CD4-positive, alpha-beta memory T cell (primary cell): ENCODE results near the gene THSD4. TPM values are rescaled to one million over a fixed set of nuclear protein-coding genes. Genes with fewer than 3 reads are reported as not detected.

ENCODE experiments used
- CTCF ChIA-PET: fragments of 350-600 bp; sonication (Branson Sonifier 250); formaldehyde crosslinking; loops from one replicate; lab custom pipeline; 2021; ENCODE audit warnings: inconsistent platforms; ENCODE audit not compliant: partially characterized antibody; lab: Charles Lee
- POLR2A ChIA-PET: fragments of 350-600 bp; sonication (Branson Sonifier 250); formaldehyde crosslinking; loops from one replicate; lab custom pipeline; 2021; ENCODE audit not compliant: partially characterized antibody; lab: Charles Lee
- DNase-seq, 5 donors: peaks; one replicate each; pipeline versions ENCODE4 v3.0.0 to v3.0.0-alpha.2; 2020 to 2022; ENCODE audit warnings: mixed read lengths in 1 of 5
- H3K27ac ChIP-seq: one replicate; pipeline ENCODE4 v1.7.0; 2013; ENCODE audit warnings: low read depth, low read length
- H3K27me3 ChIP-seq: 2 replicates; pipeline ENCODE4 v1.7.0; 2013; ENCODE audit warnings: mild to moderate bottlenecking, low read length, moderate library complexity; ENCODE audit not compliant: insufficient read depth
- H3K36me3 ChIP-seq: 2 replicates; pipeline ENCODE4 v1.7.0; 2013; ENCODE audit warnings: mild to moderate bottlenecking, low read length, moderate library complexity; ENCODE audit not compliant: insufficient read depth
- H3K4me1 ChIP-seq: 2 replicates; pipeline ENCODE4 v1.7.0; 2013; ENCODE audit warnings: mild to moderate bottlenecking, low read length, moderate library complexity; ENCODE audit not compliant: insufficient read depth
- H3K4me3 ChIP-seq, 2 donors: one replicate each; pipeline ENCODE4 v1.7.0; 2013; ENCODE audit warnings: low read length in 2 of 2, mild to moderate bottlenecking in 1 of 2
- H3K9me3 ChIP-seq, 2 donors: one replicate each; pipeline ENCODE4 v1.7.0; 2013; ENCODE audit warnings: low read length in 2 of 2, control low read depth in 1 of 2; ENCODE audit not compliant: control insufficient read depth in 1 of 2
- H3K27ac Mint-ChIP-seq, 7 donors: one replicate each; pipeline ENCODE4 v1.8.0; 2020 to 2021; ENCODE audit warnings: mixed read lengths in 7 of 7, mild to moderate bottlenecking in 6 of 7, inconsistent platforms in 3 of 7, moderate library complexity in 3 of 7
- H3K27me3 Mint-ChIP-seq, 2 donors: one replicate each; pipeline ENCODE4 v1.8.0; 2020 to 2021; ENCODE audit warnings: mixed read lengths in 2 of 2
- H3K36me3 Mint-ChIP-seq, 2 donors: one replicate each; pipeline ENCODE4 v1.8.0; 2020 to 2021; ENCODE audit warnings: mixed read lengths in 2 of 2, inconsistent platforms in 1 of 2, mild to moderate bottlenecking in 1 of 2
- H3K4me1 Mint-ChIP-seq, 4 donors: one replicate each; pipeline ENCODE4 v1.8.0; 2020 to 2021; ENCODE audit warnings: mixed read lengths in 4 of 4, mild to moderate bottlenecking in 1 of 4
- H3K4me3 Mint-ChIP-seq, 8 donors: one replicate each; pipeline ENCODE4 v1.8.0; 2020 to 2021; ENCODE audit warnings: mixed read lengths in 8 of 8, mild to moderate bottlenecking in 7 of 8, moderate library complexity in 6 of 8, inconsistent platforms in 3 of 8
- H3K9me3 Mint-ChIP-seq, 8 donors: one replicate each; pipeline ENCODE4 v1.8.0; 2020 to 2021; ENCODE audit warnings: mixed read lengths in 8 of 8, mild to moderate bottlenecking in 5 of 8, inconsistent platforms in 3 of 8, moderate library complexity in 1 of 8
- intact Hi-C: fragments of 100-400 bp; cut with micrococcal nuclease; formaldehyde crosslinking; loops from one replicate; pipeline ENCODE4 v1.15.1; 2023
- polyA plus RNA-seq, 2 donors: library from polyadenylated mRNA; unstranded; fragments of 300-500 nt; fragmentation: Illumina TruSeq; gene quantifications; one replicate each; pipeline ENCODE4 v1.2.3, GENCODE V29; 2021
- total RNA-seq, 2 experiments: library from RNA; stranded (reverse); gene quantifications; one replicate each; pipeline ENCODE4 v1.2.3, GENCODE V29; 2021

Gene THSD4
- total and polyA plus RNA-seq, 4 experiments from 2014 or later, result not detected

- DNase-seq, result no peak
- H3K27ac ChIP-seq, result no peak overlapping the region
- H3K36me3 Mint-ChIP-seq, result no peaks in the 10 kb centered on the region
- intact Hi-C loops, result no loop called here
- H3K4me1 ChIP-seq, result no peaks in the 10 kb centered on the region
- H3K4me3 ChIP-seq, result no peak overlapping the region
- peaks cover 0 to 3% (median 0%) of the 10 kb centered on the region in 8 donors for H3K9me3 Mint-ChIP-seq
- ChIA-PET CTCF (no interaction called here), POLR2A (no interaction called here)
- no peaks in the 10 kb centered on the region for H3K36me3 ChIP-seq
- no peak overlapping the region for H3K4me3 Mint-ChIP-seq
- H3K27me3 Mint-ChIP-seq, result peaks cover 0 to 3% of the 10 kb centered on the region in 2 donors
- peaks cover 0 to 1% (median 0%) of the 10 kb centered on the region in 4 donors for H3K4me1 Mint-ChIP-seq
- no peak overlapping the region for H3K27ac Mint-ChIP-seq
- H3K9me3 ChIP-seq, result no peaks in the 10 kb centered on the region
- no peaks in the 10 kb centered on the region for H3K27me3 ChIP-seq
These were observed 159.8 kb downstream of the THSD4 start for GRCh38 chr15:71275098-71275497.

GRCh38 chr15:71275566-71276335 is 160.5 kb downstream of the THSD4 start:
- Mint-ChIP-seq H3K27me3 (peaks cover 0 to 3% of the 10 kb centered on the region in 2 donors), H3K36me3 (no peaks in the 10 kb centered on the region), H3K4me1 (peaks cover 0 to 1% (median 0%) of the 10 kb centered on the region in 4 donors), H3K4me3 (no peak overlapping the region), H3K9me3 (no peaks in the 10 kb centered on the region), H3K27ac (no peak overlapping the region)
- CTCF ChIA-PET, result no interaction called here
- intact Hi-C loops, result no loop called here
- Histone ChIP-seq H3K27me3 (no peaks in the 10 kb centered on the region), H3K4me3 (no peak overlapping the region), H3K27ac (no peak overlapping the region), H3K36me3 (no peaks in the 10 kb centered on the region), H3K4me1 (no peaks in the 10 kb centered on the region), H3K9me3 (no peaks in the 10 kb centered on the region)
- POLR2A ChIA-PET, result no interaction called here
- DNase-seq, result no peak

- H3K27ac Mint-ChIP-seq, result no peak overlapping the region
- DNase-seq, result no peak
- intact Hi-C loops, result no loop called here
- peaks cover 0 to 3% of the 10 kb centered on the region in 2 donors for H3K27me3 Mint-ChIP-seq
- H3K9me3 Mint-ChIP-seq, result no peaks in the 10 kb centered on the region
- H3K4me3 Mint-ChIP-seq, result no peak overlapping the region
- no peaks in the 10 kb centered on the region for H3K36me3 ChIP-seq
- ChIA-PET CTCF (no interaction called here), POLR2A (no interaction called here)
- no peak overlapping the region for H3K27ac ChIP-seq
- no peaks in the 10 kb centered on the region for H3K9me3 ChIP-seq
- H3K4me3 ChIP-seq, result no peak overlapping the region
- peaks cover 0 to 1% (median 0%) of the 10 kb centered on the region in 4 donors for H3K4me1 Mint-ChIP-seq
- H3K27me3 ChIP-seq, result no peaks in the 10 kb centered on the region
- H3K36me3 Mint-ChIP-seq, result no peaks in the 10 kb centered on the region
- no peaks in the 10 kb centered on the region for H3K4me1 ChIP-seq
These were observed 161.0 kb downstream of the THSD4 start for GRCh38 chr15:71276336-71276665.

- H3K36me3 Mint-ChIP-seq, result no peaks in the 10 kb centered on the region
- H3K27ac ChIP-seq, result no peak overlapping the region
- H3K27me3 Mint-ChIP-seq, result peaks cover 0 to 1% of the 10 kb centered on the region in 2 donors
- no peak for DNase-seq
- intact Hi-C loops, result no loop called here
- H3K4me3 ChIP-seq, result no peak overlapping the region
- no peaks in the 10 kb centered on the region for H3K9me3 Mint-ChIP-seq
- no peaks in the 10 kb centered on the region for H3K27me3 ChIP-seq
- H3K4me1 Mint-ChIP-seq, result peaks cover 0 to 1% (median 0%) of the 10 kb centered on the region in 4 donors
- POLR2A ChIA-PET, result no interaction called here
- no peak overlapping the region for H3K4me3 Mint-ChIP-seq
- CTCF ChIA-PET, result no interaction called here
- H3K9me3 ChIP-seq, result no peaks in the 10 kb centered on the region
- no peak overlapping the region for H3K27ac Mint-ChIP-seq
- no peaks in the 10 kb centered on the region for H3K36me3 ChIP-seq
- H3K4me1 ChIP-seq, result no peaks in the 10 kb centered on the region
These were observed 163.9 kb downstream of the THSD4 start for GRCh38 chr15:71278989-71279756.

- H3K27me3 ChIP-seq, result no peaks in the 10 kb centered on the region
- Mint-ChIP-seq H3K27me3 (peaks cover 0 to 1% of the 10 kb centered on the region in 2 donors), H3K4me3 (no peak overlapping the region), H3K27ac (no peak overlapping the region), H3K9me3 (no peaks in the 10 kb centered on the region), H3K36me3 (no peaks in the 10 kb centered on the region), H3K4me1 (peaks cover 0 to 1% (median 0%) of the 10 kb centered on the region in 4 donors)
- H3K4me1 ChIP-seq, result no peaks in the 10 kb centered on the region
- H3K4me3 ChIP-seq, result no peak overlapping the region
- intact Hi-C loops, result no loop called here
- H3K36me3 ChIP-seq, result no peaks in the 10 kb centered on the region
- POLR2A ChIA-PET, result no interaction called here
- CTCF ChIA-PET, result no interaction called here
- no peak for DNase-seq
- H3K9me3 ChIP-seq, result no peaks in the 10 kb centered on the region
- no peak overlapping the region for H3K27ac ChIP-seq
These were observed 164.5 kb downstream of the THSD4 start for GRCh38 chr15:71279757-71280141.

GRCh38 chr15:71280206-71280605 is 164.9 kb downstream of the THSD4 start:
- peaks cover 0 to 1% of the 10 kb centered on the region in 2 donors for H3K27me3 Mint-ChIP-seq
- H3K9me3 Mint-ChIP-seq, result no peaks in the 10 kb centered on the region
- intact Hi-C loops, result no loop called here
- Histone ChIP-seq H3K4me3 (no peak overlapping the region), H3K27ac (no peak overlapping the region), H3K27me3 (no peaks in the 10 kb centered on the region), H3K36me3 (no peaks in the 10 kb centered on the region), H3K4me1 (no peaks in the 10 kb centered on the region), H3K9me3 (no peaks in the 10 kb centered on the region)
- no peak overlapping the region for H3K4me3 Mint-ChIP-seq
- H3K4me1 Mint-ChIP-seq, result peaks cover 0 to 1% (median 0%) of the 10 kb centered on the region in 4 donors
- no peaks in the 10 kb centered on the region for H3K36me3 Mint-ChIP-seq
- ChIA-PET POLR2A (no interaction called here), CTCF (no interaction called here)
- H3K27ac Mint-ChIP-seq, result no peak overlapping the region
- DNase-seq, result no peak

GRCh38 chr15:71281256-71281655 is 166.0 kb downstream of the THSD4 start:
- peaks cover 1% of the 10 kb centered on the region in 2 donors for H3K27me3 Mint-ChIP-seq
- Histone ChIP-seq H3K27ac (no peak overlapping the region), H3K9me3 (no peaks in the 10 kb centered on the region), H3K27me3 (no peaks in the 10 kb centered on the region), H3K36me3 (no peaks in the 10 kb centered on the region), H3K4me3 (no peak overlapping the region), H3K4me1 (no peaks in the 10 kb centered on the region)
- intact Hi-C loops, result no loop called here
- H3K36me3 Mint-ChIP-seq, result no peaks in the 10 kb centered on the region
- H3K4me3 Mint-ChIP-seq, result no peak overlapping the region
- DNase-seq, result no peak
- ChIA-PET POLR2A (no interaction called here), CTCF (no interaction called here)
- H3K9me3 Mint-ChIP-seq, result no peaks in the 10 kb centered on the region
- H3K4me1 Mint-ChIP-seq, result peaks cover 0 to 1% (median 0%) of the 10 kb centered on the region in 4 donors
- no peak overlapping the region for H3K27ac Mint-ChIP-seq
